Astrocyte of the spinal cord (primary cell): Measurements from ENCODE around the gene ASS1.
A peak's percentile ranks its signal among the peaks of the same experiment; 100 is the strongest.
"Not testable (repeated sequence)": the region's sequence is repeated elsewhere in the genome, so short reads cannot be mapped to it uniquely, and the experiment has no call there.

Experiments
- DNase-seq: peaks from one replicate; pipeline ENCODE4 v3.0.0; 2011; ENCODE audit warnings: low read depth, low spot score
- H3K4me3 ChIP-seq: 2 replicates; pipeline ENCODE4 v1.5.1; 2011; ENCODE audit warnings: low read depth, mild to moderate bottlenecking, low read length, moderate library complexity
- CTCF ChIP-seq: IDR thresholded peaks from 2 replicates; pipeline ENCODE4 v1.5.1; 2012; ENCODE audit warnings: low read depth, mild to moderate bottlenecking, low read length, inconsistent platforms
- in situ Hi-C: cut with HindIII; loops from 2 replicates; pipeline ENCODE4 v1.10.0; 2017; ENCODE audit warnings: low sequenced_read_pairs

ASS1 gene

DNA sequence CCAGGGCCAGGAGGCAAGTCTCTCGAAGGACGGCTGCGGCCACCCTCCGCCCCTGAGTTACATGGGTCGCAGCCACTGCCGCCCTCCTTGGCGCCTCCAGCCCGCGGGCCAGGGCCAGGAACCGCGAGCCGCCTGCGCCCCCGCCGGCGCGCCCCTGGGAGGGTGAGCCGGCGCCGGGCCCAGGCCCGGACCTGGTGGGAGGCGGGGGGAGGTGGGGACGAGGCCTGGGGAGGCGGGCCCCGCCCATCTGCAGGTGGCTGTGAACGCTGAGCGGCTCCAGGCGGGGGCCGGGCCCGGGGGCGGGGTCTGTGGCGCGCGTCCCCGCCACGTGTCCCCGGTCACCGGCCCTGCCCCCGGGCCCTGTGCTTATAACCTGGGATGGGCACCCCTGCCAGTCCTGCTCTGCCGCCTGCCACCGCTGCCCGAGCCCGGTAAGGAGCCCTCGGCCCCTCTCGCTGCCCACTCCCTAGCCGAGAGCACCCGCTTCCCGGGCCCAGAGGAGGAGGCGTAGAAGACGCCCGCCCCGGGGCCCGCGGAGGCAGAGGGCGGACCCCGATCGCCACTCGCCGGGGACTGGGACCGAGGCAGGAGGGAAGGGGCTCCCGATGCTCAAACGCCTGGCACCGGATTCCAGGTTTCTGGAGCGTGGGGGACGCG is at the start of gene ASS1:
Gene ASS1, plus strand, starts transcription at position 397 of the 657 bp plus-strand sequence. CDS start 7,268 bp downstream, outside the sequence.
- no peak for TF ChIP-seq CTCF
- H3K4me3 ChIP-seq: peak within 1 kb of the TSS; percentile 56
- DNase-seq: peak; percentile 23
- in situ Hi-C loops: no loop called here

DNA sequence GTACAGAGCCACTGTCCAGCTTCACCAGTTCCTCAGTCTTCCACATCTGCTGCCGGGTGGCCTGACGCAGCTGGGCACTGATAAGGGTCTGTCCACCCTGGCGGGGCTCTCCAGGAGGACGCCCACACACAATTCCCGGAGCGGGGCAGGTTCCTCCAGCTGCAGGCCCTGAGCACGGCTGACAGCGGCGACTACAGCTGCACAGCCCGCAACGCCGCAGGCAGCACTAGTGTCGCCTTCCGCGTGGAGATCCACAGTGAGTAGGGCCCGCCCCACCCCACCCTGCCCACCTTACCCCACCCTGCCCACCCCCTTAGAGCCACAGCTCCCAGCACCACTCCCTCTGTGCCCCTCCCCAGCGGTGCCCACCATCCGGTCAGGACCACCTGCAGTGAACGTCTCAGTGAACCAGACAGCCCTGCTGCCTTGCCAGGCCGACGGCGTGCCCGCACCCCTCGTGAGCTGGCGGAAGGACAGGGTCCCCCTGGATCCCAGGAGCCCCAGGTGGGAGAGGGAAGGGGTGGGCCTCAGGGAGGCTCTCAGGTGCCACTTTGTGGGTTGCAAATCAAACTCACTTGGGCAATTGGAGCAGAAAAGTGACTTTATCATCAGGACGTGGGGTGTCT is 48.8 kb upstream of the ASS1 start:
- DNase-seq: no peak
- no peak overlapping the region for H3K4me3 ChIP-seq
- in situ Hi-C loops: no loop called here
- TF ChIP-seq CTCF: no peak

- DNase-seq: no peak
- in situ Hi-C loops: no loop called here
- no peak for TF ChIP-seq CTCF
- no peak overlapping the region for H3K4me3 ChIP-seq
Measured at GRCh38 chr9:130396581-130396980, 48.2 kb upstream of the ASS1 start.

DNA sequence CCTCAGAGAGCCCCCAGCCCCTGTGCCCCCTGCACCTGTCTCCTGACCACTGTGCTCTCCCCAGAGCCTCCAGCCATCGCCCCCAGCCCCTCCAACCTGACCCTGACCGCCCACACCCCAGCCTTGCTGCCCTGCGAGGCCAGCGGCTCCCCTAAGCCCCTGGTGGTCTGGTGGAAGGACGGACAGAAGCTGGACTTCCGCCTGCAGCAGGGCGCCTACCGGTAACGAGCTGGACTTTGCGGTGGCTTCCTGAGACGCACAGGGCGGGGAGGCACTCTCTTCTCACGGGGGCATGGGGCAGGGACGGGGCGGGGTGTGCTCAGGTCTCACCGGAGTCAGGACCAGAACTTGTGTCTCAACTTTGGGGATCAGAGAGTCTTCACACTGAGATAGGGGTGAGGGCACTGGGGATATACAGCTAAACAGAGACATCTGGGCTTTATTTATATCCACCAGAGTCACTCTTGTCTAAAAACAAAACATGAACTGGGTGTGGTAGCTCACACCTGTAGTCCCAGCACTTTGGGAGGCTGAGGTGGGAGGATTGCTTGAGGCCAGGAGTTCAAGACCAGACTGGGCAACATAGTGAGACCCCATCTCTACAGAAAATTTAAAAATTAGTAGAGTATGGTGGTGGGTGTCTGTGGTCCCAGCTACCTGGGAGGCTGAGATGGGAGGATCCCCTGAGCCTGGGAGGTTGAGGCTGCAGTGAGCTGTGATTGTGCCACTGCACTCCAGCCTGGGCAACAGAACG is 46.1 kb upstream of the ASS1 start:
- H3K4me3 ChIP-seq: no peak overlapping the region
- in situ Hi-C loops: no loop called here
- DNase-seq: no peak
- no peak for TF ChIP-seq CTCF

- no peak overlapping the region for H3K4me3 ChIP-seq
- in situ Hi-C loops: no loop called here
- no peak for TF ChIP-seq CTCF
- DNase-seq: no peak
Measured at GRCh38 chr9:130399768-130400167, 45.0 kb upstream of the ASS1 start.

GRCh38 chr9:130400870-130401269 is 43.9 kb upstream of the ASS1 start:
- no peak for TF ChIP-seq CTCF
- DNase-seq: no peak
- H3K4me3 ChIP-seq: no peak overlapping the region
- in situ Hi-C loops: no loop called here

- DNase-seq, in situ Hi-C loops, H3K4me3 ChIP-seq: not testable (repeated sequence)
Measured at GRCh38 chr9:130401742-130402141, 43.0 kb upstream of the ASS1 start.
